LHCN-M2 (cell line): ENCODE measurements around the gene CAMSAP1. TPM values are rescaled to one million over a fixed set of nuclear protein-coding genes. Genes with fewer than 3 reads are reported as not detected.

ENCODE experiments used
- DNase-seq: peaks from one replicate; pipeline ENCODE4 v3.0.0-alpha.2; 2012; ENCODE audit warnings: low read depth
- total RNA-seq: library from RNA; depleted of rRNA; stranded (reverse); fragments of >200 nt; gene quantifications from 2 replicates; pipeline ENCODE4 v1.2.3, GENCODE V29; 2014

CAMSAP1 gene
- total RNA-seq, 1 experiment from 2014 or later, result 32.0 TPM

DNA sequence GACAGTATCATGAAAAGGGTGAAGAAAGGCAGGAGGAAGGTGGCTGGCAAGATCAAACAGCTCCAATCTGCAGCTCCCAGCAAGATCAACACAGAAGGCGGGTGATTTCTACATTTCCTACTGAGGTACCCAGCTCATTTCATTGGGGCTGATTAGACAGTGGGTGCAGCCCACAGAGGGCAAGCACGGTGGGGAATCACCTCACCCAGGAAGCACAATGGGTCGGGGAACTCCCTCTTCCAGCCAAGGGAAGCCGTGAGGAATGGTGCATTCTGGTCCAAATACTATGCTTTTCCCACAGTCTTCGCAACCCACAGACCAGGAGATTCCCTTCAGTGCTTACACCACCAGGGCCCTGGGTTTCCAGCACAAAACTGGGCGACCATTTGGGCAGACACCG is 66.8 kb downstream of the CAMSAP1 start:
- no peak for DNase-seq

GRCh38 chr9:135840107-135840506 is 67.2 kb downstream of the CAMSAP1 start:
- DNase-seq, result no peak

DNA sequence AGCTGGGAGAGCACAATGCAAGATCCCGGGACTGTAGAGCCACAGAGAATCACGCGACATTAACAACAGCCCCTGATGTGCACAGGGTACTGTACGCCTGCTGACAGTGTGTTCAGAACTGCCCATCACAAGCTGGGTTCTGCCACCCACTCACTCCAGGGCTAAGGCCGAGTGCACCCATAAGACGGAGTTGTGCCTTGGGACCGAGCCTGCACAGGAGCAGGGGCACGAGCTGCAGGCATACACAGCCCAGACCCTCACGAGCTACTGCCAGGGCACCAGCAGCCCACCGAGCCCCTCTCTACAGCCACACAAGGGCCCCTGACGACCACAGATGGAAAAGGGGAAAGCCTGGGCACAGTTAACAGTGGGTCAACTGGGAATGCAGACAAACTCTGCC is 67.8 kb downstream of the CAMSAP1 start:
- DNase-seq, result no peak

- DNase-seq, result no peak
These were observed 72.2 kb downstream of the CAMSAP1 start for GRCh38 chr9:135835131-135835530.

DNA sequence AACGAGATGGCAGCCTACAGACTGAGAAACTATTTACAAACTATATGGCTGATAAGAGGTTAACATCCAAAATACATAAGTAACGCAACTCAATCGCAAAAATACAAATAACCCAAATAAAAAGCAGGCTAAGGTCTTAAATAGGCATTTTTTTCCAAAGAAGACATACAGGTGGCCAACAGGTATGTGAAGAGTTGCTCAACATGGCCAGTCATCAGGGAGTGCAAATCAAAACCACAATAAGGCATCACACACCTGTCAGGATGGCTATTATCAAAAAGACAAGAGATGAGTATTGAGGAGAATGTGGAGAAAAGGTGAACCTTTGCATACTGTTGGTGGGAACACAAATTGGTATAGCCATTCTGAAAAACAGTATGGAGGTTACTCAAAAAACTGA is 73.5 kb downstream of the CAMSAP1 start:
- no peak for DNase-seq

- DNase-seq, result no peak
These were observed 76.8 kb downstream of the CAMSAP1 start for GRCh38 chr9:135830496-135830895.

DNA sequence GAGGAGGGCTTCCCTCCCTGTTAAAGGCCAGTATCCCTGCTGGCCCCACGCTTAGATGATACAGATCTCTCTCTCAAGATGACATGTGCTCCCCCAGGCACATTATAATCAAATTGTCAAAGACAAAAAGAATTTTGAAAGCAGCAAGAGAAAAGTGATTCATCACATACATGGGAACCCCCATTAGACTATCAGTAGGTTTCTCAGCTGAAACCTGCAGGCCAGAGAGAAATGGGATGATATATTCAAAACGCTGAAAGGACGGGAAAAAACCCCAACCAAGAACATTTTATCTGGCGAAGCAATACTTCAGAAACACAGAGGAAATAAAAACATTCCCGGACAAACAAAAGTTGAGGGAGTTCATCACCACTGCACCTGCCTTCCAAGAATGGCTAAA is 78.7 kb downstream of the CAMSAP1 start:
- no peak for DNase-seq

DNA sequence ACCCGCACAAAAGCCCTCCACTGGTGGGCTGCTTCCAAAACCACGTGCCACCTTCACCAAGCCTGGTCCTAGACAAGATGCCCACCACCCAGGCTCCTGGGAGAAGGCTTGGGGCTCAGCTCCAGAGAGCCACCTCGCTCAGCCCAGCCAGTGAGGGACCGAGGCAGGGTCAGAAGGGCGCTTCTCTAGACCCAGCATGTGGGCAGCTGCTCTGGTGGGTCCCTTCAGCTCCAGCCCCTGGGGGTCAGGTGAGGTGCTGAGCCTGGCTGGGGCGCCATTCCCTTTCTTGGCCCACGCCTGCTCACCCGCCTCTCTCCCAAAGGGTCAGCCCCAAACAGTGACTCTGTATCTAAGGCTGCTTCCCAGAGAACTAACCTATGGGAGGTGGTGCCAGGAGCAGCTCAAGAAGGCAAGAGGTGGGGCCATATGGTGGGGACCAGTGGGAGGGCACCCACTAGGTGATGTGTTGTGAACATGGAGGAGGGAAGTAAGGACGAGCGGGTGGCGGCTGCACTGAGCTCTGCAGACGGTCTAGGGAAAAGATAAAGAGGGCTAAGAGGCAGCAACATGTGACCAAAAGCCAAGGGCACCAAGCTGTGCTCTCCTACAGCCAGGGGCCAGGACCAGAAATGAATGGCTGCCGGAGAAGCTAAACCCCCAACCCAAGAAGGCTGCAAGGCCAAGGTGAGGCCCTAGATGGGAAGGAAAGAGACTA is 79.3 kb downstream of the CAMSAP1 start:
- no peak for DNase-seq

DNA sequence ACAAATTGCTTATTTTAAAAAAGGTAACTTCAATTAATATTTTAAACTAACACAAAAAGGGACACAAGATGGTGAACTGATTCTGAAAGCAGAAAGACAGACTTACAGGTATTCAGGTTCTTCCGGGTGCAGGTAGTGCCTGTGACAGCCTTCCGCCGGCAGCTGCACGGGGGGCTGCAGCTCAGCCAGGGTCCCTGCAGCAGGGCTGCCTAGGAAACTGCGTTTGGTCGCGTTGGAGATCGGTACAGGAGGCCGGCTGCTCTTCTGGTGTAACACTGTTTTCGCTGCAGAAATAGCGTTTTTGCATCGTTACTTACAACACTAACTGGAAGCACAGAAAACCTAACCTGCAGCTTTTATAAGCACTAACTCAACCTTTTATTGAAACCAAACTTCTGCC is 80.0 kb downstream of the CAMSAP1 start:
- DNase-seq, result no peak

- DNase-seq, result no peak
These were observed 81.2 kb downstream of the CAMSAP1 start for GRCh38 chr9:135826188-135826545.

- DNase-seq, result no peak
These were observed 81.7 kb downstream of the CAMSAP1 start for GRCh38 chr9:135825435-135826187.

- no peak for DNase-seq
These were observed 84.3 kb downstream of the CAMSAP1 start for GRCh38 chr9:135823036-135823435.

DNA sequence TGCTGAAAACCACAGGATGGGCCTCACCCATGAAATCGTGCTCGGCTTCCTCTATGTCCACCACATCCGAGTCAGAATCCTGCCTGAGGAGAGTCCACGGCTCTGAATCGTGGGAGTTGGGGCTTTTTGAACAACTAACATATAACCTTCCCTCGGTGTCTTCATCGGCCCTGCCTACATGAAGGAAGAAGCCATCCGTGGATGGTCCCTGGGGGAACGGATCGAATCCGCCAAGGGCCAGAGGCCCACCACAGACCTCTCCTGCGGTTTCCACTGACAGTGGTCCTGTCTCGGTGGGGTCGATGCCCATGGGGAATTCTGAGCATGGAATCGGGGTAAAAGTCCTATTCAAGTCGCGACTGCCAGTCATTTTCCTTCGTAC is 85.0 kb downstream of the CAMSAP1 start:
- DNase-seq, result no peak

DNA sequence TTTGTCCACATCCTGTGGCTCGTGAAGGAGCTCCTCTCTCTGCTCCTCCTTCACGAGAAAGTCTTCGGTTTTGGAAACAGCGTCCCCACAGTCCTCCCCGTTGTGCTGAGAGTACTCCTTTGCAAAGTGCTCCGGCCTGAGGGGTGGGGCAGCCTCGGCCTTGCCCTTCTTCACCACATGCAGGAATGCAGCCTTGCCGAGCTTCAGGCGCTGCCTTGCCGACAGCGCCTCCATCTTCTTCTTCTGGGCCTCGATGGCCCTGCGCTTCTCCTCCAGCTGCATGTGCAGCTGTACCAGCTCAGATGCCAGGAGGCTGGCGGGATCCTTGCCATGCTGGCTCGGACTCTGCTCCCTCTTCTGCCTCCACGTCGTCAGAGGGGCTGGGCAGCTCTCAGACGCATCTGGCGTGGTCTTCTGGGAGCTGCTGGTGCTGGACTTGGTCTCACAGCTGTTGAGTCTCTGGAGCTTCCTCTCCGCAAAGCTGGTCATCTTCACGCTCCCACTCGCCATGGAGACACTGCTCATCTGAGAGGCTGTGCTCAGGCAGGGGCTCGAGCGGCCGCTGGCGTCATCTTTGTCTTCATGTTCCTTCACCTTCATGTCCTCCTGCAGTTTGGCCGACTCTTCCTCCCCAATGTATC is 85.5 kb downstream of the CAMSAP1 start:
- DNase-seq, result no peak

- no peak for DNase-seq
These were observed 86.2 kb downstream of the CAMSAP1 start for GRCh38 chr9:135821116-135821515.

GRCh38 chr9:135820661-135821060 is 86.7 kb downstream of the CAMSAP1 start:
- DNase-seq, result no peak

GRCh38 chr9:135819905-135820304 is 87.4 kb downstream of the CAMSAP1 start:
- DNase-seq, result no peak

- no peak for DNase-seq
These were observed 88.4 kb downstream of the CAMSAP1 start for GRCh38 chr9:135818718-135819475.

- no peak for DNase-seq
These were observed 89.2 kb downstream of the CAMSAP1 start for GRCh38 chr9:135817951-135818717.

GRCh38 chr9:135816651-135816970 is 90.7 kb downstream of the CAMSAP1 start:
- DNase-seq, result no peak

GRCh38 chr9:135815830-135816650 is 91.3 kb downstream of the CAMSAP1 start:
- no peak for DNase-seq
